ENCODE results near the gene ACTR6. TPM values are rescaled to one million over a fixed set of nuclear protein-coding genes. Genes with fewer than 3 reads are reported as not detected.
A peak's percentile ranks its signal among the peaks of the same experiment; 100 is the strongest.
"Not testable (repeated sequence)": the region's sequence is repeated elsewhere in the genome, so short reads cannot be mapped to it uniquely, and the experiment has no call there.

Gene ACTR6
- total RNA-seq, 1 experiment from 2014 or later, result 15.6 TPM

DNA sequence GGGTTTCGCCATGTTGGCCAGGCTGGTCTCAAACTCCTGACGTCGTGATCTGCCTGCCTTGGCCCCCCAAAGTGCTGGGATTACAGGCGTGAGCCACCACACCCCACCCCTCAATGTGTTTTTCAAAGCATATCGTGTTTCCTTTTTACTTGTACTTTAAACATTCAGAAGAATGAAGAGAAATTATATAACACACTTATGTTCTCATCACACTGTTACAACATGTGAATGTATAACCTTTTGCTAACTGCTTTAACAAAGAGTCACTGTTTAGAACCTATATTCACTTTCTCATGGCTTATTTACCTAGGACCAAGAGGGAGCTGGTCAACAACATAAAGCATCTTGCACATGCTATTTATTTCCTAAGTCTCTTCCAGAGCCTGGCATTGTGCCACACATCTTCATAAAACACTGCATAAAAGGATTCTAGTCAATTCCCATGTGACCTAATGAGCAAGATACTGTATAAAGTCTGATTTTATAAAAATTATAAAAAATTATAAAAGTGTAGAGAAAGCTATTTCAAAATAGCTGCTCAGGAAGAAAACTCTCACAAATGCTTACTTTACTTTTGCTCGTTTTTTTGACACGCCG lies 16.0 kb upstream of the ACTR6 start:
- no peak for DNase-seq (ENCODE audit: low read depth)

DNA sequence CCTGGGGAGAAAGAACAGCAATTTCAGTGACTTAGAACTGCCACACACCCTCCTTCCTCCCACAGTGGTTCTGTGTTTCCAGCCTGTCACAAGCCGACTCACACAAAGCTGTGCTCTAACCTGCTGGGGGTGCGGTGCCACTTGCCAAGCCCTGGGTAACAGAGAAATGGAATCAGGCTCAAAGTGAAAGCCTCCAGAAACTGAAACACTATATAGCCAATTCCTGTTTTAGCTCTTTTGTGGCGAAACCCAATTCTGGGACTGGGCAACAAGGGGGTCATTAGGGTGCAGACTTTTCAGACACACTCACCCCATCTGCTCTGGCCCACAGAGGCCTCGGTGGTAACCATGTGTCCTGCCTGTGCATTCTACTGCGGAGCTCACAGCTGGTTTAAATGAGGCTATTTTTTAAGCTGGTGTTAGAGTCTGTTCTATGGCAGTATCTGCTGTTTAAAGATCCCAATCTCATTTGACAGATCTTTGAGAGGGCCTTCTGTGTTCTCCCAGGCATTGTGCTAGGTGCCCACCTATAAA lies 15.2 kb upstream of the ACTR6 start:
- DNase-seq (ENCODE audit: low read depth), result no peak

DNA sequence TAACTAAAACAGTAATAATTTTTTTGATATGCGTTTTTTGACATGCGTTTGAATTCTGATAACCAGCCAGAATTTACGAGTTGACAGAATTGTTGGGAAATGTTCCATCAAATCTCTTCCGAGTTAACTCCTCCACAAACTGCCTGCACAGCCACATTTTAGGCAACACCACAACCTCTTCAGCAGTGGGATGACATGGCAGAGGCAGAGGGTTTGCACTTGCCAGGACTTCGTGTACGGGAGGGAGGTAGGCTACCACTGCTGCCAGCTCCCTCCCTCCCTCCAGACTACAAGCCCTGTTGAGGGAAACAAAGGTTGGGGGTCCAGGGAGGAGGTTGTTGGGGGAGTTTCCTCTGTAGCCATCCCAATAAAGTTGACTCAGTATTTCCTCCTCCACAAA lies 14.5 kb upstream of the ACTR6 start:
- no peak for DNase-seq (ENCODE audit: low read depth)

DNA sequence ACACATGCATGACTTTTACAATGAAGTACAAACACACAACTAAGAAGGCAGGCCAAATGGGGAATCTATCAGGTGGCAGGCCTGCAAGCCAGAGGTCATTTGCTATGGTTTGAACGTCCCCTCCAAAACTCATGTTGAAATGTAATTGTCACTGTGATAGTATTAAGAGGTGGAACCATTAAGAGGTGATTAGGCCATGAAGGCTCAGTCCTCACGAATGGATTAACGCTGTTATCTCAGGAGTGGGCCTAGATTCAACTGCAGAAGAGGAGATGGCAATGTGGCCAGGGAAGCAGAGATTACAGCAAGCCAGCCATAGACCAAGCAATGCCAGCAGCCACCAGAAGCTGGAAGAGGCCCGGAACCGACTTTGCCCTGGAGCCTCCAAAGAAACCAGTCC lies 13.5 kb upstream of the ACTR6 start:
- DNase-seq (ENCODE audit: low read depth), result no peak

DNA sequence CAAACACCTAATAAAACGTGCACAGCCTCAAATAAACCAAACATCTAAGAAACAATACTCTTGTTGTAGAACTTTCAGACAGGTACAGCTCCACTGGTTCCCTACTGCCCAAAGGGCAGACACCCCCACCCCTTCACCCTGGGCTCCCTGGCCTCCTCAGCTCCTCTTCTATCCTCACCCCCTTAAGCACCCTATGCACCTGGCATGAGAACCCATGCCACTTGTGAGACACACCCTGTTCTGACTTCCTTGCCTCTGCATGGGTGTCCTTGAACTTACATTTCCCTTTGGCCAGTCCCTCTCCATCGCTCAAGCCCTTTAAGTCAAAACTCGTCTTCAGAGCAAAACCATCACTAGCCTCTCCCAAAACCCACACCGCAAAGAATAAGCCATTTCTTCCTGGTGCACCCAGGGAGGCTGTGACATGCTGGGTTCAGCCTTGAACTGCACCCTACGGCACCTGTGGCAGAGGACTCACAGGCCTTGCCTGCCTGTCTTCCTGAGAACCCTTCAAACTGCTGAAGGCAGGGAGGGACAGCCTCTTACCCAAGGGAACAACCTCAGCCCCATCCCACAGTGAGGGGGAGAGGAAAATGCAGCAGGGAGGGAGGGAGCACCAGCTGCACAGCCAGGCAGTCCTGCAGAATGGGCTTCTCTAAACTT lies 12.6 kb upstream of the ACTR6 start:
- no peak for DNase-seq (ENCODE audit: low read depth)

DNA sequence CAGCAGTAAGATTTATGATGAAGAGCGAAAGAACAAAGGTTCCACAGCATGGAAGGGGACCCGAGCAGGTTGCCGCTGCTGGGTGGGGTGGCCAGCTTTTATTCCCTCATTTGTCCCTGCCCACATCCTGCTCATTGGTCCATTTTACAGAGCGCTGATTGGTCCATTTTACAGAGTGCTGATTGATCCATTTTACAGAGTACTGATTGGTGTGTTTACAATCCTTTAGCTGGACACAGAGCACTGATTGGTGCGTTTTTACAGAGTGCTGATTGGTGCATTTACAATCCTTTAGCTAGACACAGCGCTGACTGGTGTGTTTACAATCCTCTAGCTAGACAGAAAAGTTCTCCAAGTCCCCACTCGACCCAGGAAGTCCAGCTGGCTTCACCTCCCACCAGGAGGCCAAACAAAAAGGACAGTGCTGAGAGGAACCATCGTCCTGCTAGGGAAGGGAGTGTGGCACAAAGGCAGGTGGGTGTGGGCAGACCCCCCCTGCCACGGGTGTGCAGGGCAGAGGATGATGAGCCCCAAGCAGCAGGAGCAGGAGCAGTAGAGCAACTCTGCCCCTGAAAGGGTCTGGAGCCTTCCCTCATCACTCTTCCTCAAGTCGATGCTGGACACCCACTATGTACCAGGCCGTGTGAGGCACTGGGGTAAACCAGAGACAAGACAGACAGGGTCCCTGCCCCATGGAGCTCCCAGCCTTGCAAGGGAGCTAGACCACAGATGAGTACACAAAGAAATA lies 11.6 kb upstream of the ACTR6 start:
- DNase-seq (ENCODE audit: low read depth), result not testable (repeated sequence)

DNA sequence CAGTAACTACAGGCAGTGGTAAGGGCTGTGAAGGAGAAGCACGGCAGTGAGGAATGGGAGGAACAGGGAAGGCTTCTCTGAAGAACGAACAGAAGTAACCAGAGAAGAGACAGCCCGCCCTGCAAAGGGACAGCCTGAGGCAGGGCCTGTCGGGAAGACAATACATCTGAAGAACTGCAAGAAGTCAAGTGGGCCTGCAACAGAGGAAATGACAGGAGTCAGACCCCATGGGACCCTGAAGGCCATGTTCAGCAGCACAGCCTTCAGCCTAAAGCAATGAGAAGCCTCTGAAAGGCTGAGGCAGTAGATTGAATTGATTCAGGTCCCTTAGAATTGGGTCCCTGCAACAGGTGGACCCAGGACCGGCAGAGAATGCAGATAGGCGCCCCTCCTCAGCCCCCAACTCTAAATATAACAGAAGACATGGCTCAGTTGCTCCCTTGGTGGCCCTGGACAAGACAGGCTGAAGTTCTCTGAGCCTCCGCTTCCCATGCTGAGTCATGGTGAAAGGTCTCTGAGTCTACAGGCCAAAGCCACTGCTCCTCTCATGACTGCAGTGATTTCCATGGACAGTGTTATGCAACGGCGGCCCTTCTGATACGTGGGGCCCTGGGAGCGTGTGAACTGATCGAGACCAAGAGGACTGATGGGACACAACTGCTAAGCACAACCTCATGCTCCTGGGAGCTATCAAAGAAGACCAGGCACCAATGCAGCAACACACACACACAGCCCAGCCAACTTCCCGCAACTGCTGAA lies 10.8 kb upstream of the ACTR6 start:
- DNase-seq (ENCODE audit: low read depth), result no peak

DNA sequence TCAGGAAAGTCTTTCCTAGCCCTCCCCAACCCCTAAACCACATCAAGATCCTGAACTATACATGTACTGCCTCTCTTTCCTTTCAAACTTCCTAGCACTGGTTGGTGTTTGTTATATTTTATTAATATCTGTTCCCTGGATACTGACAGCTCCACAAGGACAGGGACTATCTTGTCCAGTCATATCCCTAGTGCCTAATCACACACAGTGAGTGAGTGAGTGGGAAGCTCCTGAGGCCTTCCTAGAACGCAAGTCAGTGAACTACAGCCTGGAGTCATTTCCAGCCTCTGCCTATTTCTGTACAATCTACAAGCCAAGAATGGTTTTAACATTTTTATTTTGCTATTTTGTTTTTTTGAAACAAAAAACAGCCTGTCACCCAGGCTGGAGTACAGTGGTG lies 7.5 kb upstream of the ACTR6 start:
- no peak for DNase-seq (ENCODE audit: low read depth)

DNA sequence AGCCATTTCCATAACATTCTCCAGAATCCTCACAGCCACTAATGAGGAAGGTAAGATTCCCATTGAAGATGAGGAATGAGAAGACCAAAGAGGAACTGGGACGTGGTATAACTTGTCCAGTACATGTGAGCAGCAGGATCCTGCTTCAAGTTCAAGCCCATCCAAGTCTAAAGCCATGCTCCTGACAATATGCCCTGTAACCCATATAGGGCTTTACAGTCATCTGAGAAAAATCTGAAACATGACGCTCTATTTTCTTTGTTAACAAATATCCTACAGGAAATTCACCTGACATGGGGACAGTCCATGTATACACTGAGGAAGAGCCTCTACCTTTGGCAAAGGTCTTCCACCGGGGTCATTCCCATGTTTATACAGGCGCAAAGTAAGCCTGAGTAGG lies 3.1 kb upstream of the ACTR6 start:
- DNase-seq (ENCODE audit: low read depth), result no peak

DNA sequence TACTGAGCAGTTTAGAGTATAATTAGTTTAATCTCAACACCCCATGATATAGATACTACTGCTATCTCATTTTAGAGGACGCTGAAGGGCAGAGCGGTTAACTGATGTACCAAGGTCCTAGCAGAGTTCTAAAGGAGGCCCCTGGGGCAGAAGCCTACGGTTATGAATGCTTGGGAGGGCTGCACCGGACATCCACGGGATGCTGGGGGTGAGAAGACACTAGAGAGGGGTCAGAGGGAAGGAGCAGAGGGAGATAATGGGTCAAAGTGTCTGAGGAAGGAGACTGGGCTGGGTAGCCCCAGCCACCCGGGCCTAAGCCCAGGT lies 1.6 kb upstream of the ACTR6 start:
- no peak for DNase-seq (ENCODE audit: low read depth)

DNA sequence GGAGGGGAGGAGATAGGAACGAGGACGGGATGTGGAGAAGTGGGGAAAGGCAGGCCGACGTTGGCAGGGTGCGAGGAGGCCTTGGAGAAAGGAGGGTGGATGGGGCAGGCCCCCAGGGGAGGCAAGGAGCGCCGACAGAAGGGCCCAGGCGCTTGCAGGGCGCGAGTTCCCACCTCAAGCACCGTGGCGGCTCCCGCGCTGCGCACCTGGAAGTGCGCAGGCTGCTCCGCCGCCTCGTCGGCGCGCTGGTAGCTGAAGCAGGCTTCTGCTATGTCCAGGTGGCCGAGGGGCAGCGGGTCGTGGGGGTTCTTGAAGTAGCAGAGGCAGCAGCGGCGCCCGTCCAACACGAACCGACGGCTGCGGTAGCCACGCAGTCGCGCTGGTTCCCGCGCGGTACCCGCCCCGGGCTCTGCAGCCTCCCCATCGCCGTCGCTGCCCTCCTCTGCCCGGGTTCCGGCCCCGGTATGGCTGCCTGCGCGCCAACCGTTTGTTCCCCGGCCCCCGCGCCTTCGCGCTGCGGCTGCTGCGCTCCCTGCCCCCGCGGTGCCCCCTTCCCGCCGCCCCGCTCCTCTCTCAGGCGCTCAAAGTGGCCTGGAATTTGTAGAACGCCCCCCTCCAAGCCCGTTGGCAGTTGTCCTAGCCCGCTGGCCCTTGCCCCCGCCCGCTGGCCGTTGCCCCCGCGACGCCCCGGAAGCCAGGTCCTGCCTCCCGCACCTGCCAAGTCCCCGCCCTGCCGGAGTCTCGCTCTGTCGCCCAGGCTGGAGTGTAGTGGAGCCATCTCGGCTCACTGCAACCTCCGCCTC lies 1.1 kb upstream of the ACTR6 start:
- peak; percentile 6 for DNase-seq (ENCODE audit: low read depth)

DNA sequence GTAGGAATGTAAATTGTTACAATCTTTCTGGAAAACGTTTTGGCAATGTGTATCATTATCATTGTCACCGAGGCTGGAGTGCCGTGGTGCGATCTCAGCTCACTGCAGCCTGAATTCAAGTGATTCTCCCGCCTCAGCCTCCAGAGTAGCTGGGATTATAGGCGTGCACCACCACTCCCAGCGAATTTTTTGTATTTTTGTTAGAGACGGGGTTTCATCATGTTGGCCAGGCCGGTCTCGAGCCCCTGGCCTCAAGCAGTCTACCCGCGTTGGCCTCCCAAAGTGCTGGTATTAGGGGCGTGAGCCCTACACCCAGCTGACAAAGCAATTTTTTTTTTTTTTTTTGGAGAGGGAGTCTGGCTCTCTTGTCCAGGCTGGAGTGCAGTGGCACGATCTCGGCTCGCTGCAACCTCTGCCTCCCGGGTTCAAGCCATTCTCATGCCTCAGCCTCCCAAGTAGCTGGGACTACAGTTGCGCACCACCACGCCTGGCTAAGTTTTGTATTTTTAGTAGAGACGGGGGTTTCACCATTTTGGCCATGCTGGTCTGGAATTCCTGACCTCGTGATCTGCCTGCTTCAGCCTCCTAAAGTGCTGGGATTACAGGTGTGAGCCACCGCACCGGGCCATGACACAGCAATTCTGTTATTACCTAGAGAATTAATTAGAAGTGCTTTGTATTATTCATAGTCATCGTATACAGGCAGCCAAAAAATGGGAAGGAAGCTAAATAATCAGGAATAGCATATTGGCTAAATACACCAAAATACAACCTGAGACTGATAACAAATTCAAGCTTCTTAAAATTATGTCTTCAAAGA lies 1.2 kb downstream of the ACTR6 start:
- no peak for DNase-seq (ENCODE audit: low read depth)

DNA sequence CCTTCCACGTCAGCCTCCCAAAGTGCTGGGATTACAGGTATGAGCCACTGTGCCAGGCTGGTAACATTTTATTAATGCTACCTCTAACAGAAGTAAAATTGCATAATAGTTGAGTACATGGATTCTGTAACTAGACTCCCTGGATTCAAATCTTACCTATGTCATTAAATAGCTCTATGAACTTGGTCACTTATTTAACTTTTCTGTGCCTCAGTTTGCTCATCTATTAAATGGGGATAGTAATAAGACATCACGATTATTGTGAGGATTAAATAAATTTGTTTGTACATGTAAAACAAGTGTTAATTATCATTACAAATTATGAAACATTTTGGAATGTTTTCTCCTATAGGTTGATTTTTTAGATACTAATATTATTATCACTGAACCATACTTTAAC lies 6.7 kb downstream of the ACTR6 start:
- no peak for DNase-seq (ENCODE audit: low read depth)

DNA sequence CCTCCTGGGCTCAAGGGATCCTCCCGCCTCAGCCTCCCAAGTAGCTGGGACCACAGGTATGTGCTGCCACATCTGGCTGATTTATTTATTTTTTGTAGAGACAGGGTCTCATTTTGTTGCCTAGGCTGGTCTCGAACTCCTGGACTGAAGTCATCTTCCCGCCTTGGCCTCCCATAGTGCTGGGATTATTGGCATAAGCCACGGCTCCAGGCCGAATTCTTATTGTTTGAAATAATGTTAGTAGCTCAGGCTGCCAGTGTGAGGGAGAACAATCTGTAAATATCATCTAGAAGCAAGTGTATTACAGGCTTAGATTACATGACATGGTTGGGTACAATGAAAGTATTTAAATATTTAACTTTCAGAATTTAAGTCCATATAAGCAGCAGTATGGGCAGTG lies 8.2 kb downstream of the ACTR6 start:
- no peak for DNase-seq (ENCODE audit: low read depth)

DNA sequence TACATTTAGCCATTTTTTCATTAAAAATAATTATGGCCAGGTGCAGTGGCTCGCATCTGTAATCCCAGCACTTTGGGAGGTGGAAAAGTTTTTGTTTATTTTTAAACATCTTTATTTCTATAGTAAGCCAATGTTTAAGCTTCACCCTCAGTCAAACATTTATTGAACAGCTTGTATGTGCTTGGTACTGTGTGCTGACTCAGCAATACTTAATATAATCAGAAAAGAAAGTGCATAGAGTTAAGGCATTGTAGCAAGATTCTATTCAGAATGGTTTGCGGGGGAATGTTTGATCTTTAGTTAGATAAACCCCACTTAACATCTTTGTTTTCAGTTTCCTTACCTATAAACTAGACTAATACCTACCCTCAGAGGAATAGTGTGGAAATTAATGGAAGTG lies 11.1 kb downstream of the ACTR6 start:
- DNase-seq (ENCODE audit: low read depth), result no peak

DNA sequence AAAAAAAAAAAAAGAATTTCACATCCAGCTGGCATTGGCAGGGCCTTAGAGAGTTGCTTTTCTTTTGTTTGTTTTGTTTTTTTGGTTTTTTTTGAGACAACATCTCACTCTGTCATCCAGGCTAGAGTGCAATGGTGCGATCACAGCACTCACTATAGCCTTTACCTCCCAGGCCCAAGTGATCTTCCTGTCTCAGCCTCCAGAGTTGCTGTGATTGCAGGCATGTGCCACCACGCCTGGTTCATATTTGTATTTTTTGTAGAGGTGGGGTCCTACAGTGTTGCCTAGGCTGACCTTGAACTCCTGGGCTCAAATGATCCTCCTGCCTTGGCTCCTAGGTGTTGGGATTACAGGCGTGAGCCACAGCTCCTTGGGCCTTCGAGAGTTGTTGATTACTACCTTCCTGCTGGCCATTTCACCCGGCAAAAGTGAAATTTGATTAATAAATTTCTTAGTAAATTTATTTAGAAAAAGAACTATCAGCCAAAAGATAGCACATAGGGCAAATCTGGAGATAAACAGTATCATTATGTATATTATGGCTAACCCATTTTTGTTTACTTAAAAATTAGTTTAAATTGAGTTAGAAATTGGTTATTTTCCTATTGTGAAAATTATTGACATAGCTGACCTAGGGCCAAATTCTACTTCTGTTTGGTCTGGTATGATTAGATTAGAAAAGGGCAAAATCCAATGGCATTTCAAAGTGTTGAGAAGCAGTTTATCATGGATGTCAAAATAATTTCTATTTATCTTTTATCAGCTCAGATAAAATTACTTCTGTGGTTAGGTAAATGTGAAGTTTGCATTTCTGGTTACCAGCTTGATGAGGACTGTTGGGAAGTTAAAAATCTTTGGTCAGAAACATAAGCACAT lies 12.6 kb downstream of the ACTR6 start:
- no peak for DNase-seq (ENCODE audit: low read depth)

DNA sequence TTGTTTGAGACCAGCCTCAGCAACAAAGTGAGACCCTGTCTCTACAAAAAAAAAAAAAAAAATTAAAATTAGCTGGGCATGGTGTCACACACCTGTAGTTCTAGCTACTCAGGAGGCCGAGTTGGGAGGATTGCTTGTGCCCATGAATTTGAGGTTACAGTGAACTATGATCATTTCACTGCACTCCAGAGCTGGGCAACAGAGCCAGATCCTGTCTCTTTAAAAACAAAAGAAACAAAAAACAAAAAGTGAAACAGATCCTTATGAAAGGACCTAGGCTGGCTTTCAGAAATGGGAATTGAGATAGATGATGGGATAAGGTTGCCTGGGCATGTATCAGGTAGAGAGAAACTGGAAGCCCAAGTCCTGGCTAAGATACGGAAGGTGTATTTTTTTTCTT lies 13.9 kb downstream of the ACTR6 start:
- no peak for DNase-seq (ENCODE audit: low read depth)

DNA sequence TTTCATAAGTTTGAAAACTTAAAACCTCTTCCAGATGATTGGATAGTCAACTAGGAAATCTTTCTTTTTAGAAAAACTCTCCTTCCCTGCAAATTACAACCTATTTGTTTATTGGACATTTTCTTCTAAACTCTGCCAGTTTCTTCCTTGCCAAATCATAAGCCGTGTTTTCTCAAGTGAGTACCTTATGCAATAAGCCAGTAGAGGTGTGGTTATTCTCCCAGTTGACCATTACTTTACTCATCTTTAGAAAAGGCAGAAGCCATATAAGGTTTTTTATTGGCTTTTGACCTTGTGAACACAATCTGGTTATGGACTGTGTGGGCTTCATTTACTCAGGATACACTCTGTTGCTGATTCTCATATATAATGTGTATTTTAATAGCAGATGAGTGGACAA lies 14.6 kb downstream of the ACTR6 start:
- no peak for DNase-seq (ENCODE audit: low read depth)

DNA sequence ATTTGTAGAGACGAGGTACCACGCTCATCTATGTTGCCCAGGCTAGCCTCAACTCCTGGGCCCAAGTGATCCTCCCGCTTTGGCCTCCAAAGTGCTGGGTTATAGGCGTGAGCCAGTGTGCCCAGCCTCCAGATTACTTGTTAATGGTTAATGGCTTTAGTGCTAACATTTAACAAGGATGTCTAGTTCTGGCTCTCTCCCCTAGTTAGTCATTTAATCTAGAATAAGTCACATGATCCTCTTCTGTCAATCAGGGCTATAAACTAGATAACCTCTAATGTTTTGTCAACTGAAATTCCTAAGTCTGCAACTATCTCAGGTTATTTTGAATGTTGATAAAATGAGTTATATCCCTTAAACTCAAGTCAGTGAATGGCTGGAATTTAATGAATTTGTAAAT lies 15.7 kb downstream of the ACTR6 start:
- DNase-seq (ENCODE audit: low read depth), result no peak

Measured in HT1080 (cell line).